ENCODE data around the gene SEMA4F.

Gene SEMA4F

GRCh38 chr2:74708883-74709282 lies 54.8 kb downstream of the SEMA4F start:
- Histone ChIP-seq H3K4me1 (no peaks in the 10 kb centered on the region), H3K4me3 (no peak overlapping the region), H3K27ac (no peak overlapping the region), H3K36me3 (no peaks in the 10 kb centered on the region), H3K9me3 (no peaks in the 10 kb centered on the region), H3K27me3 (no peaks in the 10 kb centered on the region)
- no peak for DNase-seq
- TF ChIP-seq CTCF (IDR thresholded peaks at IDR 0.05), result no peak
- intact Hi-C loops (cut with DNase I; ENCODE audit: low total_unique reads), result no loop called here

DNA sequence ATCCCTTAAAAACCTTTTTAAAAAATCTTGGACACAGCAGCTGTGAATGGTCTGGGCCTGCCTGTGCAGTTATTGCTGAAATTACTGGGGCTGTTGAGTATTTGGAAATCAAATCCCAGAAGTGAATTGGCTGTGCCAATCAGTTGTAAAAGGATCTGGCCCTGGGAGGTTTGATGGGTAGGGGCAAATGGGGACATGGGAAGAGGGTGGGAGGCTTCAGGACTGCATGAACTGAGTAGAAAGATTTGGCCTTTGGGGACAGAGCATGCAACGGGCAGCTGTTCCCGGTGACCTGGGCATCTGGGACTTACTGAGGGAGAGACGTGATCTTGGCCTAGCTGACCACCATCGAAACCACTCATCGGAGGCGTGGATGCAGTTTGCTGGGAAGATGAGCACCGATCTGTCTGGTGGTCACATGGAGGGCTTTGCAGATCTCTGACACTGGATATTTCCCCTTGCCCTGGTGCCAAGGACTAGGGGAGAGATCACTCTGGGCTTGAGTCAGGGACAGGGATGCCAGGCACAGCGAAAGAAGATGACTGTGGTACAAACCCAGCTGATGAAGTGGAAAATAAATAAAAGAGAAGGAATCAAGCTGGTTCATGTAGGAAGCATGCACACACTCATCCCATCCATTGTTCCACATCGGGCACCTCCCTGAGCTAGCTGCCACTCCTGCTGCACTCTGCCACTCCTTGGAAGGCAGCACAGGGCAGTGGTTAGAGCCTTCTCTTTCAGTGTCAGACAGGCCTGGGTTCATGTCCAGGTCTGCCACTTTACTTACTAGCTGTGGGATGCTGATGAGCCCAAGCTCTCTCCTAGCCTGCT lies 58.4 kb downstream of the SEMA4F start:
- H3K36me3 ChIP-seq, result no peaks in the 10 kb centered on the region
- no peak overlapping the region for H3K27ac ChIP-seq
- H3K27me3 ChIP-seq, result no peaks in the 10 kb centered on the region
- no peak for DNase-seq
- H3K9me3 ChIP-seq, result no peaks in the 10 kb centered on the region
- H3K4me3 ChIP-seq, result no peak overlapping the region
- peaks cover 0 to 10% (median 7%) of the 10 kb centered on the region in 4 donors for H3K4me1 ChIP-seq
- TF ChIP-seq CTCF (IDR thresholded peaks at IDR 0.05), result no peak
- intact Hi-C loops (cut with DNase I; ENCODE audit: low total_unique reads), result no loop called here

DNA sequence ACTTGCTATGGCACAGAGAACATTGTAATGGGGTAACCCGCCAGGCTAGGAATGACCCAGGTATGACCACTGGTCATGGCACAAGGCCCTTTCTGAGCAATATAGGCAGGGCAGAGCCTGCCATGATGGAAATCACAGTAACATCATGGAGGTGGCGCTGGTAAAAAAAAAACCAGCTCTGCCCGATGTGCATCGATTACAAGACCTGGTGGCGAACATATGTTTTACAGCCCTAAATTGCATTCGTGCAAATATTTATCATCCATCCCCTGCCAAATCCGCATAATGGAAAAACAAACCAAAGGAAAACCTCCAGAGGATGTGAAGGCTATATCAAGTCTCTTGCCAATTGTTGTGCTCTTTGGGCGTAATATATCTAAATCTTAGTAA lies 60.6 kb downstream of the SEMA4F start:
- H3K36me3 ChIP-seq, result no peaks in the 10 kb centered on the region
- H3K4me3 ChIP-seq, result peak overlapping the region in 1 of 2 donors; percentile 76
- intact Hi-C loops (cut with DNase I; ENCODE audit: low total_unique reads), result loop anchor here (2.0 kb wide), 1 partner anchor 162 kb away; no protein-coding TSS in a partner anchor
- DNase-seq, result no peak
- no peaks in the 10 kb centered on the region for H3K9me3 ChIP-seq
- peaks cover 0 to 10% (median 7%) of the 10 kb centered on the region in 4 donors for H3K4me1 ChIP-seq
- no peak for TF ChIP-seq CTCF (IDR thresholded peaks at IDR 0.05)
- H3K27ac ChIP-seq, result peak overlapping the region in 1 of 2 donors; percentile 70
- no peaks in the 10 kb centered on the region for H3K27me3 ChIP-seq

- peak; percentile 77 to 82 for TF ChIP-seq CTCF (IDR thresholded peaks at IDR 0.05)
- Histone ChIP-seq H3K4me3 (peak overlapping the region; percentile 52 to 76), H3K27me3 (no peaks in the 10 kb centered on the region), H3K36me3 (no peaks in the 10 kb centered on the region), H3K4me1 (peaks cover 0 to 10% (median 7%) of the 10 kb centered on the region in 4 donors), H3K27ac (peak overlapping the region; percentile 70 to 75), H3K9me3 (no peaks in the 10 kb centered on the region)
- peak; percentile 81 to 86 for DNase-seq
- intact Hi-C loops (cut with DNase I; ENCODE audit: low total_unique reads), result loop anchor here (2.0 kb wide), 1 partner anchor 162 kb away; no protein-coding TSS in a partner anchor
Measured at GRCh38 chr2:74715081-74715791, 61.2 kb downstream of the SEMA4F start.

- Histone ChIP-seq H3K4me1 (peaks cover 0 to 10% (median 7%) of the 10 kb centered on the region in 4 donors), H3K27me3 (no peaks in the 10 kb centered on the region), H3K9me3 (no peaks in the 10 kb centered on the region), H3K4me3 (peak overlapping the region; percentile 52 to 76), H3K36me3 (no peaks in the 10 kb centered on the region), H3K27ac (peak overlapping the region in 1 of 2 donors; percentile 75)
- no peak for TF ChIP-seq CTCF (IDR thresholded peaks at IDR 0.05)
- intact Hi-C loops (cut with DNase I; ENCODE audit: low total_unique reads), result loop anchor here (2.0 kb wide), 2 partner anchors 121 to 161 kb away; no protein-coding TSS in a partner anchor
- no peak for DNase-seq
Measured at GRCh38 chr2:74715880-74716279, 61.8 kb downstream of the SEMA4F start.

Measured in tibial artery (tissue), 4 donors.